Measurements from ENCODE around the gene ADRA2A.

The ADRA2A gene

DNA sequence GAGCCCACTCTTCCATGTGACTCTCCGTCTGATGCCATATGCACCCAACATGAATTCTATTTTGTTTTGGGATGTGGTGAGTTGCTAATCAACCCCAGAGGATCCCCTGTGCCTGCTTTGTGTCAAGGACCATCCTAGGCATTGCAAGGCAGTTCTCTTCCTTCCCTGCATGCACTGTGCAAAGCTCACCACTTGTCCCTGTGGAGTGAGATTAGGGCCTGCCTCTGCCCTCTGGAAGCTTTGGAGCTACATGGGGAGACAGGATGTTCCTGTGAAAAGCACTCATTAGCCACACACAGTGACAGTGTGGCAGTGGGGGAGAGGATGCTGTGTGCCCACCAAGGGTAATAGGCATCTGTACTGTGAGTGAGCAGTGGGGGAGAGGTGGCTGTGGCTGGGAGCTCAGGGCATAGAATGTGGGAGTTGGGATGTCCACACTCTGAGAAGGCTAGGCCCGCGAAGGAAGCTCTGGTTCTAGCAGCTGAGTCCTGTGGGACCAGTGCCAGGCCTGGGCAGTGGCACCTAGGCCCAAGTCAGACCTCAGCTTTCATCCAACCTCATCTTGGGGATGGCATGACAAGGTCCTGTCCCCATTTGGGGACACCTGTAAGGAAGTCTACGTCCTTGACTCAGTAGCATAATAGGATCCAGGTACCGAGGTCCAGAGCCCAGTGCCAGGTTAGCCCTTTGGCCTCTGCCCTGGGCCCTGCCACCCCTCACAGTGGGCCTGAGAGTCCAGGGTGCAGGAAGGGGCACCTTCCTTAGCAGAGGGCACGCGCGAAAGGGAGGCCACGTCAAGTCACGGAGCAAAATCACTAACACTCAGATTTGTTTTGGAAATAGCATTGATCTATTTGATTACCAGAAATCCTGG, 6.6 kb downstream of the ADRA2A start:
- DNase-seq (ENCODE audit: low spot score), result no peak

DNA sequence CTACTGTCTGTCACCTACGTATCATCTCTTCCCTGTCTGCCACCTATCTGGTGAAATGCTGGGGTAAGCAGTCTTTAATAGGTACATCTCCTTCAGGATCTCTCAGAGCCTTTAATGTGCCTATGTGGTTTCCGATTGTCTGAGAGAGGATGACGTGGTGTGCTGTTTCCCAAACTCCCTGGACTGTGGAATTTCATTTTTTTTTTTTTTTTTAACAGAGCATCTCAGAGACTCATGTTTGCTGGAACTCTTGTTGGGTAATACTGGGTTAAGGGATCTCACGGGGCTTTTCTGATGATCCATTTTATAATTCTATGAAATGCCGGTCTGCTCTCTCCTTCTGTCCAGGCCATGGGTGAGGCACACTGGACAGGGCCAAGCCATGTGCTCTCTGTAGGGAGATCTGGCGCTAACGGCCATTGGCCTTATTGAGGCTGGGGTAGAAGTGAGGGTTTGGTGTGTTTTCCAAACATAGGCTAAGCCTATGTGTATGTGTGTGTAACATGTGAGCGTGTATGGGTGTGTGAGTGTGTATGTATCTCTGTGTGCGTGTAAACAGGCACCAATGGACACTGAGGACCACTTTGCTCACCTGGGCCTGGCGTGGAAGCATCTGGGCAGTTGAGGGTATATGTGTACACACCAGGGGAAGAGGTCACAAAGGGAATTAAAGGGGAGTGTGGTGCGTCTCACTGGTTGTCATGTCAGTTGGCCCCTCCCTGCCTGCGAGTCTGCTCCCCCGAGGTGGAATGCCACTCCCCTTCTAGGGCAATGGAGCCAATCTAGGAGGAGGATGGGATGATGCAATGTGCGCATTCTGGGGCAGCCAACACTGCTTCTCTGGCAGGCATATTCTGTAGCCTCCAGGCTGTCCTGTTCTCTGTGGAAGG, 7.8 kb downstream of the ADRA2A start:
- no peak for DNase-seq (ENCODE audit: low spot score)

DNA sequence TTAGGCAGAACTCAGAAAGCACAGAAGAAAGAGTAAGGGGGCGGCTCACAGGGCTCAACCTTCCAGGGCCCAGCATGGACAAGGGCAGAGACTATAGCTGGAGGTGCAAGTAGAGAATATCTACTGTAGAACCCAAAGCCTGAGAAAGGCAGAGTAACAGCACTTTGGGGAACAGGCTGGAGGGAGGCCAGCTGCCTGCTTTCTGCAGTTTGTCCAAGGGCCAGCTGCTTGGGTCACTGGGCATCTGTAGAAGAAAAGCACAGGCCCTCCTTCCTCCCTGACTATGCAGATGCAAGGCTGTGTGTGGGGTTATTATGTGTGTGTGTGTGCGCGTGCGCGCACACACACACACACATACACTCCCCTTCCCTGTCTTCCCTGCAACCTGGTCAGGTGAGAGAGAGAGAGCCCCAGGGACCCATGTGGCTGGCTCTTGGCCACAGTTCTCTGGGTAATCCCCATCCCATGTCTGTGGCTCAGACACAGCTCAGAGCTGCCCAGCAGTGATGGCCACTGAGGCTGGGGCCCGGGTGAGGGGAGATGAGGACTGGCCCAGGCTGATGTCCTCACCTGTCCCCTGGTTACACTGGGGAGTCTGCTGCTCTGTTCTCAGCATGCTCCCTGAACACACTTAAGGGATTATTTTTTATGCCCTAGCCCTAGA, 9.0 kb downstream of the ADRA2A start:
- no peak for DNase-seq (ENCODE audit: low spot score)

DNA sequence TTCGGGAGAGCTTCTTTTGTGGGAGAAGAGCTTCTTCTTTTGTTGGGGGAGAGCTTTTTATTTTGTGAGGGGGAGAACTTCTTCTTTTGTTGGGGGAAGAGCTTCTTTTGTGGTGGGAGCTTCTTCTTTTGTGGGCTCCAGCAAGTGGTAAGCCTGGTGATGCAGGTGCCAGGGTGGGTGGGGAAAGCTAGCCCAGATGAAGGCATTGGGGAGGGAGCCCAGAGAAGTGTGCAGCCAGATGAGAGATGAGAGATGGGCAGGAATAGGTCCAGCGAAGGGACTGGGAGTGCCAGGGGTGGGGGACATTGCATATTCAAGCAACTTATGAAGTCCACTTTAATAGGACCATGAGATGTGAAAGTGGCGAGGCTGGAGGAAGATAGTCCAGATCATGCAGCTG, 9.7 kb downstream of the ADRA2A start:
- DNase-seq (ENCODE audit: low spot score), result no peak

DNA sequence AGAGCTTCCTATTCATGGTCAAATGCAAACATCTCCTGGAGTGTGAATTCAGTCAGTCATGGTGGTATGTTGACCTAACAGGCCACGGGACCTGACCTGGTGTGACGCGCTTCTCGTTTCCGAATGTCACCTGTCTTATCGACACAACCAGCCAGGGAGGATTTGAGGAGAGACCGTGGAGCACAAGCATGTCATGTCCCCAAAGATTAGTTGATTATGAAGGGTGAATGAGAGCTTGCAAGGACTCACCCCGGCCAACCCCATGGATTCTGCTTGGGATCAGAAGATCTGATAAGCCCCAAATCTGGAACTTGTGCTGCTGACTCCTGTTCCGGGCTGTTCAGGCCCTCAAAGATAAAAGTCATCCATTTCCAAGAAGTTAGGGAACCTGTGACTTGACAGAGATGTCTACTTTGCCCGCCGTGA, 10.5 kb downstream of the ADRA2A start:
- no peak for DNase-seq (ENCODE audit: low spot score)

DNA sequence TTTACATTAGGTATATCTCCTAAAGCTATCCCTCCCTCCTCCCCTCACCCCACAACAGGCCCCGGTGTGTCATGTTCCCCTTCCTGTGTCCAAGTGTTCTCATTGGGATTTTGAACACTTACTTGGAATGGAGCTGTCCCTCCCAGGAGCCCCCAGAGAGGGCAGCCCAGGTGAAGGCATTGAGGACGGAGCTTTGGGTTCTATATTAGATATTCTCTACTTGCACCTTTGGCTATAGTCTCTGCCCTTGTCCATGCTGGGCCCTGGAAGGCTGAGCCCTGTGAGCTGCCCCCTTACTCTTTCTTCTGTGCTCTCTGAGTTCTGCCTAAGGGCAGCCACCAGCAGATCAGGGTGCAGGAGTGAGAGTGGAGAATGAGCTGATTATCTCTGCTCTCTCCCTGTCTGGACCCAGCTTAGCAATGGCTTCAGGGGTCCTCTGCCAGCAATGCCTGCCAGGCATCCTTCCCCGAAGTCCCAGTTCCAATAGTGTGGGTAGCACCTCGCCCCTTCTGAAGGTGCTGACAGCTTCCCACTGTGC, 11.2 kb downstream of the ADRA2A start:
- no peak for DNase-seq (ENCODE audit: low spot score)

DNA sequence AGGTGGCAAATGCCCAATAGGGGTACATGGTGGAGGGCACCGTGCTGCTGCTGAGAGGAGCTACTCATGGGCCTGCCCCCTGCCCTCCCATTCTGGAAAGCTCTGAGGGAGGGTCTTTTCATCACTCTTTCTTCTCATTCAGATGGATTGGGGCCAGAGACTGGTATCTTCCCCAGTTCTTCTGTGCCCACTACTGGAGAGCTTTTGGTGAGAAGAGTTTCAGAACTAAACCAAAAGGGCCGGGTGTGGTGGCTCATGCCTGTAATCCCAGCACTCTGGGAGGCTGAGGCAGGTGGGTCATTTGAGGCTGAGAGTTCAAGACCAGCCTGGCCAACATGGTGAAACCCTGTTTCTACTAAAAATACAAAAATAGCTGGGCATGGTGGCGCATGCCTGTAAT, 12.5 kb downstream of the ADRA2A start:
- no peak for DNase-seq (ENCODE audit: low spot score)

DNA sequence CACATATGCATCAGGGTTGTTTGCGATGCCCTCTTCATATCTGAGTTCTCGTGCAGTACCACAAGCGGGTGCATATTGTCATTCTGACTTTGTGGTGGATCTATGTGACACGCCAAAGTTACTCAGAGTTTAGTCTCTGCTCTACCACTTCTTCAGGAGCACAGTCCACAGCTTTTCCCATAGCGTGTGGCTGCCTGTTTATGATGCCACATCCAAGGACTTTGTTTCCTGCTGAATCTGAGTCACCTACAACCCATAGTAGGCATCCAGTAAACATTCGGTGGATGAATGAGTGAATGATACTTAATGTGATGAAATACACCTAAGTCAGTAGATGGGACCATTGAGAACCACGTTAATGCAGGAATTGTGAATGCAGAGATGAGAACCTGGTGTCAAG, 15.0 kb downstream of the ADRA2A start:
- no peak for DNase-seq (ENCODE audit: low spot score)

DNA sequence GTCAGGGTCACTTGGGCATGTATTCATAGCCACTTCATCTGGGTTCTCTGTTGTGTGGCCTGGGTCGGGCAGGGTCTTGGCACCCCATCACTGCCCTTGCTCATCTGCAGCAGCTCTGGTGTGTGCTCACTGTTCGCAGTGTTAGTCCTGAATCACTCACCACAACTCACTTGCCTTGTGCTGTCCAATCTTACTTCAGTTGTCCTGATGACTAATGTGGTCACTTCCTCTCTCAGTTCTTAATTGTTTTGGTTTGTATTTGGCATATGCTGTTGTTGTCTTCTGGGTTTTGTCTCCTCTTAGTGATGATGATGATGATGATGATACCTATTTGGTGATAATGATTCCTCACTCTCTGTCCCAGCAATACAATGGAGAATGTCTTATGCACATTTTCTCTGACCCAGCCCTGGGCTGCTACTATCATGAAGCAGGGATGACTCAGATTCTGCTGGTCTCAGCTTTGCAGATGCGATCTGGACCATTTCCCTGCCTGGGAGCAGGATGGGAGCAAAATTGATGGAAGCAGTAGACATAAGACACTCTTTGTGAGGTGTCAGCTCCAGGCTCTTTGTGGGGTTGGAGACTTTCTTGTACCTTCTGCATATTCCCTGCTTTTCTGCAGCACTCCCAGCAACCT, 17.0 kb downstream of the ADRA2A start:
- peak; percentile 46 for DNase-seq (ENCODE audit: low spot score)

DNA sequence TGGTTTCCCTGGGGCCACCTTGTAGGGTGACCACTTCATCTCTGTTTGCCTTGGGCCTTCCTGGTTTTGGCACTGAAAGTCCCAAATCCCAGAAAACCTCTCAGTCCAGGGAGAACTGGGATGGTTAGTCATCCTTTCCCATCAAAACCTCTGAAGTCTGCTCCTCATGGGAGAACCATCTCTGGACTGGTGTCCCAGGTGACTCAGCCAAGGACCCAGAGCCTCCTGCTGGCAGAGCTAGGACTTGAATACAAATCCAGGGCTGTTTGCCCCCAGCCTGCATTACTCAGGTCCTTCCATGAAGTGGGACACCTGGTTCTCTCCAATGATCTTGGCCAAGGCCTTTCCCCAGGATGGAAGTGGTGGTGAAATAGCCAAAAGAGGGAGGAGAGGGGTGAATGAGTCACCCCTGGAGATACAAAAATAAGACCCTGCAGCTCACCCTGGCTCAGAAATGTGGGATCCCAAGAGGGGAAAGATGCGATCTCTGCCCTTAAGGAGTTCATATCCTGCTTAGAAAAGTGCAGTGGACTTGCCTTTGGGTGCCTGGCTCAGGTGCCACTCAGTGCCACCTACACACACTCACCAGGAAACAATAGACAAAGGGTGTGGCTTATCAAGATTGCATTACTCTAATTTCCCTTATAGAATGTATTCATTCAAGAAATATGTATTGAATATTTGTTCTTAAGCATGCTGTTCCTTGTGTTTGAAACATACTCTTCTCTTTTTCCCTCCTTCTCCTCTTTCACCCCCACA, 22.0 kb downstream of the ADRA2A start:
- DNase-seq (ENCODE audit: low spot score), result no peak

DNA sequence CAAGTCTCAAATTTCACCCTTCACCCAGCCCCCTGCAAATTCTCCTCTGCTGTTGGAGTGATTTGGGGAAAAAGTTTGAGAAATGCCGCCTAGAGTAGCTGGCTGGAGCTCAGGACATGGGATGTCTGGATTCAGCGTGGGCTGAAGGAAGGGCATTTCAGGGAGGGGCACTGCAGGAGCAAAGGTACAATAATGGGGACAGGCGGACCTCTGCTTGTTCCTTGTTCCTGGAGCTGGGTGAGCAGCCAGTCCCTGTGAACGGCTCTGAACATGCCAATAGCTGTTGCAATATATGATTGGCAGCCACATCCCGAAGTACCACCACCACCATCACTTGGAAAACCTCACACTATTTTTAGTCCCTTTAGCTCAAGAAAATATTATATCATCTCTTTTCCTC, 23.4 kb downstream of the ADRA2A start:
- no peak for DNase-seq (ENCODE audit: low spot score)

DNA sequence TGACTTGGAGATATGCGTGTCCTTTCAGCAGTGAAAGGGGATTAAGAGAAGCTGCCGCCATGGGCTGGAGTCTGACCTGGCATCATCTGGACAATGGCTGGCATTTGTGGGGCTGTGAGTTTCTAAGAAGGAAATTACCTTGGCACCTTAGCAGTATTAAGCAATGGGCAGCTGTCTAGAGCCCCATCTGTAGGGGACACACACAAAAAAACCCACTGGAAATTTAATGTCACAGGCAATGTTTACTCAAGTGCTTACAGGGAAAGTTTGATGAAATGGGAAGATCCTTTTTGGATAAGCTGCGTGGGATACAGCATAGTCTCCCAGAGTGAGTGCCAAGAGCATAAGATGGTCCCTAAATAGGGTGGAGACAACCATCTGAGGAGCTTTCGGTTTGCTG, 25.0 kb downstream of the ADRA2A start:
- no peak for DNase-seq (ENCODE audit: low spot score)

DNA sequence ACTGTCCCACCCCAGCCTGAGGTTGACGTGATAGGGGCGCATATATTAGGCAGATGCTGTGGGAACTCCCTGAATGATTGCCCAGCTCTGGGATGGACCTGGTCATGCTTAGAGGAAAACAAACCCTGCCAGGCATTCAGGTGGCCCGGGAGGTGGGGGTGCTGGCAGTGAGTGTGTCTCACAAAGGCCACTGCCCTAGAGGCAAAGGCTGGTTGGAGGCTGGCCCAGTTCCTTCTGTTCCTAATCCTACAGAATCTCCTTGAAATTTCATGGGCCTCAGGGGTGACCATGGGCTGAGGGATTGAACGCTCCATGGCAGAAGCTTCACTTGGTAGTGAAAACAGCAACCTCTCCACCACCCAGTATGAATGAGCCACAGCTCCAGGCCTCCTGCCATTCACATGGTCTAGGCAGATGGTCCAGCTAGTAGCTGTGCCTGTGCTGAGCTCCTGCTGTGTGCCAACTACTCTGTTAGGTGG, 25.6 kb downstream of the ADRA2A start:
- DNase-seq (ENCODE audit: low spot score), result no peak

DNA sequence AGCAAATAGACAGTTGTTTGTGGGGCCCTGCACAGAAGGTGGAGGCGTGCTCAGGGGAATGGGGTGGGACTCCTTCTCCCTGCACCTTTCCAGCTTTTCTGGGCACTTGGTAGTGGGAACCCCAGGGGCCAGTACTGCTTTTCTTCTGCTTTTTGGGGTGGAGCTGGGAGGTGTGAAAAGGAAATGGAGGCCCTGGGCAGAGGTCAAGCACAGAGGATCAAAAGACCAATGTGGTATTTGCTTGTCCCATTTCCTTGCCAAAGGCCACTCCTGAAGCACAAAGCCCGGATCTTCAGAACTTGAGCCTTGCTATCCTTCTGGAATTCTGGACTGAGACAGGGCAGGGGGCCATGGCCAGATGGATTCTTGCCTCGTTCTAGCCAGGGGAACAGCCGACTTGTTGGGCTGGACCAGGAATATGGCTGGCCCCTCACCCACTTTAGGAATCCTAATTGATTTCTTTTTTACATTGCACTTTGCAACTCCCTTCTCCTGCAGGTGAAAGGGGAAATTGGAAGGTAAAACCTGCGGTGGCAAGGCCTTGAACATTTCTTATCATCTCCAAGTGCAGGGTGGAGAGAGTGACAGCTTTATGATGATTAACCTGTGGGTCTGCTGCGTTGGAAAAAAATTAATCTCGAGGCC, 26.5 kb downstream of the ADRA2A start:
- DNase-seq (ENCODE audit: low spot score), result no peak

DNA sequence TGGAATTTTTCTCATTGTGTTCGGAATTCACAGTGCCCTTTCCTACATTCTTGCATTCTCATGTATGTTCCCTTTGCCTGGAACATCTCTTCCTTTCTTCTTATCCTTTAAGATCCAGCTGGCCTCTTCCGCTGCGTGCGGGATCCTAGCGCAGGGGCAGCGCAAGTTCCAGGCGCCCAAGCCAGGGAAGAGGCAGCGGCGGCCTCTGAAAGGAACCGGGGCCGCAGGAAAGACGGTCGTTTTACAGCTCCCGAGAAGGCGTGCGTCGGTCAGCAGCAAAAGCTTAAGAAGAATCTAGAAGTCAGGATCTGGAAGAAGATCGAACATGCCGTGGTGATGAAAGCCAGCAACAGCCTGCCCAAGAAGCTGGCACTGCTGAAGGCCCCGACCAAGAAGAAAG, 28.0 kb downstream of the ADRA2A start:
- no peak for DNase-seq (ENCODE audit: low spot score)

DNA sequence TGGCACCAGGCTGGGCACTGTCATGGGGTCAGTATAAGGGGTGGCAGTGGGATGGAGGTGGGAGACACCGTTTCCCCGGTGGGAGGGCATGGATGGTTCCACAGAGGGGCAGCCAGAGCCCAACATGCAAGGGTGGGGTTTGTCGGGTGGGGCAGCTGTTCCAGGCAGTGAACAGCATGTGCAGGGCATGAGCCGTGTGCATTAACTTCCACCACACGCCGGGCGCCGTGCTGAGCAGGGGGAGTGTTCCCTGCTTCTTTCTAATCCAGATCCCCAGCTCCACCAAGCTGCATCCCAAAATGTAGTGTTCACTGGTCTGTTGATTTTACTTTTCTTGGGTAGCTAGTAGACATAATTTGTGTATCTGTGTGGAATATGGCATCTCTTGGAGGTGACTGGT, 29.3 kb downstream of the ADRA2A start:
- DNase-seq (ENCODE audit: low spot score), result no peak

DNA sequence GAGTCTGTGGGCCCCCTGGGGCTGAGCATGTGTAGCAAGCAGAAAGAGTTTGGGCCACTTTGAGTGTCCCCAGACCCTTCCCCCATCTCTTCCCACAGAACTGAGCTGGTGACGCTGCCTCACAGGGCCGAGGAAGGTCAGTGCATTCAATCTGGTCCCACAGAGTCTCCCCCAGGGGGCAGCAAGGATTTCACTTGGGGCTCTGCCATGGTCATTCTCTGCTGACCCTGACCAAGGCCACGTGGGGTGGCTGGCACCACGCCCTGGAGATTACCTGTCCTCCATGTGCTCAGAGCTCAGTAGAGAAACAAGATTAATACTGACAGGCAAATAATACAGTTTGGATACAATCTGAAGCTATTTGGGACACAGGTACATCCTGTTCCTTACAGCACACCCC, 30.2 kb downstream of the ADRA2A start:
- no peak for DNase-seq (ENCODE audit: low spot score)

DNA sequence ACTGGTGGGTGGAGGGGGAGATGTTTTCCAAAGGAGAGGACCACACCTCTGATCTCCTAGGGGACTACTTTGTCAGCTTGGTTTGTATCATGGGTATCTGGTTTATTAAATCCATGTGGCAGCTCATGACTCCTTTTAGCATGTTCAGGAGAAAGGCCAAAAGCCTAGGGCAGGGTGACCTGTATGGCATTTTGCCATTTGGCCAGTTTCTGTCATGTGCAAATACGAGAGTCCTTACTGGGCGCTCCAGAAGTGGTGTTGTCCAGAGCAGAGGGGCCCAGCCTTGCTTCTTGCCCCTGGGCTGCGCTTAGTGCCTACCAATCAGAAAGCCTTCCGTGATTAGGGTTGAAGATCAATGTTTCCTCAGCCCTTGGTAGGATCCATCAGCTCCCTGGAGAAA, 31.0 kb downstream of the ADRA2A start:
- DNase-seq (ENCODE audit: low spot score), result no peak

DNA sequence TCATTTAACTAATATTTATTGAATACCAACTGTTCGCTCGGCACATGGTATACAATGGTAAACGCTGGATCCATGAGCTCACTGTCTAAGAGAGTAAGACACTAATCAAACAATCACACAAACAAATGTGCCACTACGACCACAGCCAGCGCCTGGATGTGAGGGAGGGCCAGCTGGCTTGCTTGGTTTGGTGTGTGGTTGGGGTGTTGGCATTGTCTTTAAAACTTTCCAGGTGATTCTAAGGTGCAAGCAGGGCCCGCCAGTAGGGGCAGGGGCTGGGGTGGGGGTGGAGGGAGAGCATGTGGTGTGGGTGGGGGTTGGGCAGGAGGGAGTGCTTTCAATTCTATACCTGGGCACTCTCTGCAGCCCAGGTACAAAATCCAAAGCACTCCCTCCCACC, 31.6 kb downstream of the ADRA2A start:
- DNase-seq (ENCODE audit: low spot score), result no peak

DNA sequence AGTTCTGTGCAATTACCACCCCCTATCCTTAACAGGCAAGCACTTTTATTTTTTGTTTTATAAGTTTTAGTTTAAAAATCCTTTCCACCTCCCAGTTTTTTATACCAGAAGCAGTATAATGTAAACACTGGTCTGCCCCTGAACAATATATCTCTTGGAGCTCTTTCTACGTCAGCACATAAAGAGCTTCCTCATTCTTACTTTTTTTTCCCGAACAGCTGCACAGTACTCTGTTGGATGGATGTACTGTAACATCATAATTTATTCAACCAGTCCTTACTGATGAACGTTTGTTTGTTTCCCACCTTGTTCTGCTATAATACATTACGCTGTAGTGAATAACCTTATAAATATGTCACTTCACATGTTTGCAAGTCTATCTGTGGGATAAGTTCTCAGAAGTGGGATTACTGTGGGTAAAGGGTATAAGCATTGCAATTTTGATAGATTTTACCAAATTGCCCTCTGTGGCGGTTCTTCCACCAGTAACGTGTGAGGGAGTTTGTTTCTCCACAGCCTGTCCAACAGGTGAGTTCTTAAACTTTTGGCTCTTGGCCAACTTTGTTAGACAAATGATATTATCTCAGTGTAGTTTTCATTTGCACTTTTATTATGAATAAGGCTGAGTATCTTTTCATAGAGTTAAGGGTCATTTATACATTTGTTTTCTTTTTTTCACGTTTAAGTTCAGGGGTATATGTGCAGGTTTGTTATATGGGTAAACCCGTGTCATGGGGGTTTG, 32.8 kb downstream of the ADRA2A start:
- no peak for DNase-seq (ENCODE audit: low spot score)

Data from AG08396 (cell line).